Endothelial cell of umbilical vein (primary cell): ENCODE data around the gene STK39. TPM values are rescaled to one million over a fixed set of nuclear protein-coding genes. Genes with fewer than 3 reads are reported as not detected.

Source experiments
- BruUV-seq: library from RNA; stranded (reverse); fragments of 400-500 nt; replicated peaks from 2 replicates; lab custom pipeline; 2021; lab: Mats Ljungman, UMichigan
- CTCF ChIA-PET: fragments of 300-600, 350-600 bp; sonication (Branson Sonifier 250); formaldehyde crosslinking; loops from one replicate; lab custom pipeline; 2021; ENCODE audit warnings: antibody characterized with exemption, inconsistent platforms; lab: Charles Lee
- POLR2A ChIA-PET: fragments of 300-600, 350-600 bp; sonication (Branson Sonifier 250); formaldehyde crosslinking; loops from one replicate; lab custom pipeline; 2021; ENCODE audit warnings: antibody characterized with exemption, inconsistent platforms; lab: Charles Lee
- DNase-seq: peaks from one replicate; pipeline ENCODE4 v3.0.0-alpha.2; 2011; ENCODE audit warnings: low read depth, low spot score
- FAIRE-seq: peaks from 2 replicates; lab custom pipeline; 2011; peaks lifted over from hg19 to GRCh38; lab: Jason Lieb, UNC
- H2AFZ ChIP-seq: 2 replicates; pipeline ENCODE4 v1.6.0; 2012; ENCODE audit warnings: low read depth, low read length, control low read depth, inconsistent platforms
- H3K27ac ChIP-seq: 2 replicates; pipeline ENCODE4 v1.5.1; 2011; ENCODE audit warnings: low read depth, mild to moderate bottlenecking, control low read depth, low read length, moderate library complexity; ENCODE audit not compliant: insufficient read depth
- H3K27me3 ChIP-seq, 2 experiments: 2 replicates each; pipeline versions ENCODE4 v1.6.0 to v1.6.1; 2011; ENCODE audit warnings: low read length in 2 of 2, mixed read lengths in 1 of 2; ENCODE audit not compliant: control insufficient read depth in 2 of 2, insufficient read depth in 2 of 2
- H3K36me3 ChIP-seq, 2 experiments: 2 replicates in 1 of 2; 3 replicates in 1 of 2; pipeline ENCODE4 v1.5.1; 2011; ENCODE audit warnings: low read length in 2 of 2, mild to moderate bottlenecking in 1 of 2, moderate library complexity in 1 of 2; ENCODE audit not compliant: control insufficient read depth in 2 of 2, insufficient read depth in 2 of 2; ENCODE audit errors: extremely low read depth in 1 of 2
- H3K4me1 ChIP-seq: 3 replicates; pipeline ENCODE4 v1.5.1; 2011; ENCODE audit warnings: mild to moderate bottlenecking, low read length; ENCODE audit not compliant: control insufficient read depth, insufficient read depth; ENCODE audit errors: extremely low read depth
- H3K4me2 ChIP-seq: 2 replicates; pipeline ENCODE4 v1.6.1; 2011; ENCODE audit warnings: low read length, control low read depth, mixed read lengths; ENCODE audit not compliant: insufficient read depth
- H3K4me3 ChIP-seq, 3 experiments: fragments of 200-600 bp in 1 of 3; sonication (generic), shearing (Covaris generic) in 1 of 3; replicated peaks in 1 of 3; 2 replicates each; pipeline ENCODE4 v1.5.1; 2011 to 2016; ENCODE audit warnings: control low read depth in 3 of 3, low read length in 3 of 3, mild to moderate bottlenecking in 2 of 3, inconsistent platforms in 1 of 3, low read depth in 1 of 3, moderate library complexity in 1 of 3; ENCODE audit not compliant: insufficient read depth in 1 of 3
- H3K79me2 ChIP-seq: 2 replicates; pipeline ENCODE4 v1.6.0; 2012; ENCODE audit warnings: low read length, inconsistent platforms; ENCODE audit not compliant: control insufficient read depth, insufficient read depth
- H3K9ac ChIP-seq: replicated peaks from 2 replicates; pipeline ENCODE3; 2011; ENCODE audit warnings: low read length, control low read depth; ENCODE audit not compliant: insufficient read depth; ENCODE audit errors: extremely low read depth
- H3K9me1 ChIP-seq: replicated peaks from 3 replicates; pipeline ENCODE4 v1.6.0; 2011; ENCODE audit warnings: mild to moderate bottlenecking, low read length; ENCODE audit not compliant: control insufficient read depth, insufficient read depth; ENCODE audit errors: extremely low read depth
- H3K9me3 ChIP-seq: replicated peaks from 2 replicates; pipeline ENCODE4 v1.5.1; 2012; ENCODE audit warnings: low read length, inconsistent platforms; ENCODE audit not compliant: control insufficient read depth, insufficient read depth
- H4K20me1 ChIP-seq: replicated peaks from 2 replicates; pipeline ENCODE3; 2011; ENCODE audit warnings: mild to moderate bottlenecking, low read length; ENCODE audit not compliant: control insufficient read depth, insufficient read depth; ENCODE audit errors: extremely low read depth
- CTCF ChIP-seq, 2 donors: IDR thresholded peaks; 1 replicate in 1 of 2; 2 replicates in 1 of 2; pipeline ENCODE4 v1.5.1; 2011; ENCODE audit warnings: low read length in 2 of 2, mild to moderate bottlenecking in 2 of 2, moderate library complexity in 2 of 2, control low read depth in 1 of 2, inconsistent platforms in 1 of 2, low read depth in 1 of 2; ENCODE audit not compliant: insufficient read depth in 1 of 2; ENCODE audit errors: extremely low read depth in 1 of 2
- EZH2 ChIP-seq: IDR thresholded peaks from 2 replicates; pipeline ENCODE4 v1.6.1; 2012; ENCODE audit warnings: borderline replicate concordance, low read depth, mild to moderate bottlenecking, moderate library complexity, low read length, inconsistent platforms; ENCODE audit not compliant: severe bottlenecking
- FOS ChIP-seq: IDR thresholded peaks from 2 replicates; pipeline ENCODE4 v1.6.1; 2011; ENCODE audit warnings: mild to moderate bottlenecking, low read length, moderate library complexity, borderline replicate concordance; ENCODE audit not compliant: insufficient read depth
- GATA2 ChIP-seq: IDR thresholded peaks from 2 replicates; pipeline ENCODE4 v1.7.0; 2011; ENCODE audit warnings: low read depth, mild to moderate bottlenecking, moderate library complexity, mixed read lengths, low read length; ENCODE audit not compliant: insufficient read length, insufficient read depth
- JUN ChIP-seq: IDR thresholded peaks from 2 replicates; pipeline ENCODE4 v1.6.1; 2011; ENCODE audit warnings: borderline replicate concordance, low read depth; ENCODE audit not compliant: insufficient read length, insufficient read depth
- MAX ChIP-seq: IDR thresholded peaks from 2 replicates; pipeline ENCODE4 v1.6.1; 2011; ENCODE audit not compliant: insufficient read depth, insufficient read length
- MYC ChIP-seq: IDR thresholded peaks from one replicate; pipeline ENCODE4 v1.6.1; 2011; ENCODE audit warnings: mild to moderate bottlenecking, low read depth, low read length
- POLR2A ChIP-seq: IDR thresholded peaks from 2 replicates; pipeline ENCODE4 v1.6.1; 2012; ENCODE audit warnings: low read depth, mild to moderate bottlenecking, control low read depth, low read length
- POLR2AphosphoS5 ChIP-seq: IDR thresholded peaks from 2 replicates; pipeline ENCODE4 v1.6.1; 2012; ENCODE audit warnings: low read depth, mild to moderate bottlenecking, control low read depth, low read length, moderate library complexity; ENCODE audit not compliant: insufficient read depth
- dilution Hi-C: fragments of 300-500 bp; cut with MboI; formaldehyde crosslinking; loops from one replicate; pipeline ENCODE4 v1.15.0; 2019; ENCODE audit warnings: low sequenced_read_pairs; ENCODE audit not compliant: extremely low pct_ligation_motif_present
- intact Hi-C: fragments of 100-400 bp; cut with micrococcal nuclease; formaldehyde crosslinking; loops from one replicate; pipeline ENCODE4 v1.10.0; 2022
- polyA plus RNA-seq, 4 experiments: library from polyadenylated mRNA; depleted of rRNA in 3 of 4; stranded (reverse) in 3 of 4; unstranded in 1 of 4; fragments of >200 nt; gene quantifications; 2 replicates each; pipeline versions ENCODE4 v1.2.1 to v1.2.3, GENCODE V29; 2011 to 2012; ENCODE audit warnings: missing spikeins in 1 of 4
- total RNA-seq: library from RNA; stranded (reverse); gene quantifications from 2 replicates; pipeline ENCODE4 v1.2.3, GENCODE V29; 2021

STK39 gene
- total and polyA plus RNA-seq, 2 donors (not counting 3 experiments of a cell fraction or from before 2014, with no cell fraction given) = 4.6 to 13.1 TPM

DNA sequence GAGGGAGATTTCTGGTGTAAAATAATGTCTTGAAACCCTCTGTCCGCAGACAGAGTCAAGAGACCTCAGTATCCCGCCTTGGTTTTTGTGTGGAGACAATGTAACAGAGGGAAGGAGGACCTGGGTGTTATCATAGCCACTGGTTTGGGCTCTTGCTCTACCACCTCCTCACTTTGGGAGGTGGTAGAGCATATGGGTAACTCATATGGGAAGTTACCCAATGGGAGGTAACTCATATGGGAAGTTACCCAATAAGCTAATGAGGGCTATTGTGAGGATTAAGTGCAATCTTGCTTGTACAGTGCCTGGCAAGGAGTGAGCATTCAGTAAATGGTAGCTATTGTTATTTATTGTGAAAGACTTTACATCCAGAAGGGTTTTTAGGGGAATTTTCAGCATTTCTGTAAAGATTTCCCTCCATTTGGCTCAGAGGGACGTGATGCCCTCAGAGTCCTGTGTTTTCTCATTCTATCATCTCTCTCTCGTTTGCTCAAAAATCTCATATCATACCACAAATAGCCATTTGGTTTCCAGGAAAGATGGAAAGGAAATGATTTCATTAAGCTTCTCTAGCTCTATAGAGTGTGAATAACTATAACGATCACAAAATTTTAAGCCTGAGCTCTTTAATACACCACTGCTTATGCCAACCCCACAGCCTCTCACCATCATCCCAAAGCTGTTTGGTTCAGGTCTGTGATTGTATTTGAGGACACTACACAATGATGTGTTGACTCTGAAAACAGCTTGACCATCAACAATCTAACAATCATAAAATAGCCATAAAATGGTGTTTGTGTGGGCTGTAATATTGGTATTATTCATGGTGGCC is 307.7 kb downstream of the STK39 start:
- dilution Hi-C loops = no loop called here
- FAIRE-seq = no peak
- intact Hi-C loops = no loop called here
- TF ChIP-seq GATA2 (no peak), JUN (no peak), EZH2 (no peak), POLR2A (no peak), CTCF (IDR thresholded peaks at IDR 0.05; ENCODE audit: extremely low read depth in 1 of 2, insufficient read depth in 1 of 2, low read depth in 1 of 2, low read length in 2 of 2) (no peak), MAX (no peak), MYC (no peak), POLR2AphosphoS5 (no peak), FOS (no peak)
- Histone ChIP-seq H3K27me3 (no peaks in the 10 kb centered on the region), H3K36me3 (no peaks in the 10 kb centered on the region), H3K27ac (no peak overlapping the region), H3K9ac (no peak overlapping the region), H3K4me2 (no peak overlapping the region), H2AFZ (no peak overlapping the region), H3K4me1 (no peaks in the 10 kb centered on the region), H3K9me1 (no peaks in the 10 kb centered on the region), H3K79me2 (no peaks in the 10 kb centered on the region), H3K4me3 (no peak overlapping the region), H3K9me3 (no peaks in the 10 kb centered on the region), H4K20me1 (no peaks in the 10 kb centered on the region)
- ChIA-PET POLR2A (no interaction called here), CTCF (interaction anchor here (1.3 kb wide), 1 partner anchor 26 kb away, joined by 3 read pairs; no protein-coding TSS in a partner anchor)
- DNase-seq = no peak
- no TSS peak for BruUV-seq
